Astrocyte (in vitro differentiated cells and primary cell): ENCODE results near the gene KCNC1. TPM values are rescaled to one million over a fixed set of nuclear protein-coding genes. Genes with fewer than 3 reads are reported as not detected.

Experiments used
- DNase-seq: peaks from one replicate; pipeline ENCODE4 v3.0.0-alpha.2; 2010; ENCODE audit warnings: low read depth
- FAIRE-seq: peaks from 2 replicates; lab custom pipeline; 2011; peaks lifted over from hg19 to GRCh38; lab: Jason Lieb, UNC
- H2AFZ ChIP-seq: 2 replicates; pipeline ENCODE4 v1.6.0; 2012; ENCODE audit warnings: low read depth, low read length, inconsistent platforms
- H3K27ac ChIP-seq: 2 replicates; pipeline ENCODE4 v1.5.1; 2011; ENCODE audit warnings: low read depth, low read length, inconsistent platforms
- H3K27me3 ChIP-seq: 2 replicates; pipeline ENCODE4 v1.6.0; 2011; ENCODE audit warnings: low read length, inconsistent platforms; ENCODE audit not compliant: insufficient read depth
- H3K36me3 ChIP-seq: 2 replicates; pipeline ENCODE4 v1.5.1; 2011; ENCODE audit warnings: low read length, inconsistent platforms; ENCODE audit not compliant: insufficient read depth
- H3K4me1 ChIP-seq: 2 replicates; pipeline ENCODE4 v1.5.1; 2011; ENCODE audit warnings: low read length, inconsistent platforms; ENCODE audit not compliant: insufficient read depth
- H3K4me2 ChIP-seq: 2 replicates; pipeline ENCODE4 v1.6.0; 2012; ENCODE audit warnings: low read length, inconsistent platforms
- H3K4me3 ChIP-seq: 2 replicates; pipeline ENCODE4 v1.5.1; 2011; ENCODE audit warnings: low read depth, mild to moderate bottlenecking, low read length, inconsistent platforms; ENCODE audit not compliant: insufficient read depth
- H3K79me2 ChIP-seq: 2 replicates; pipeline ENCODE4 v1.6.0; 2012; ENCODE audit warnings: mild to moderate bottlenecking, low read length, inconsistent platforms; ENCODE audit not compliant: insufficient read depth
- H3K9ac ChIP-seq: 2 replicates; pipeline ENCODE4 v1.6.0; 2012; ENCODE audit warnings: mild to moderate bottlenecking, low read length, inconsistent platforms
- H3K9me3 ChIP-seq: 2 replicates; pipeline ENCODE4 v1.5.1; 2012; ENCODE audit warnings: low read depth, mild to moderate bottlenecking, low read length, inconsistent platforms; ENCODE audit not compliant: insufficient read depth
- H4K20me1 ChIP-seq: 2 replicates; pipeline ENCODE4 v1.6.0; 2012; ENCODE audit warnings: low read length, inconsistent platforms; ENCODE audit not compliant: insufficient read depth
- H3K27ac Mint-ChIP-seq: one replicate; pipeline ENCODE4 v1.8.0; 2021; ENCODE audit warnings: mild to moderate bottlenecking, mixed read lengths; ENCODE audit not compliant: unreplicated experiment
- H3K27me3 Mint-ChIP-seq: one replicate; pipeline ENCODE4 v1.8.0; 2021; ENCODE audit warnings: low read depth, mixed read lengths; ENCODE audit not compliant: unreplicated experiment
- H3K36me3 Mint-ChIP-seq: one replicate; pipeline ENCODE4 v1.8.0; 2021; ENCODE audit warnings: low read depth, mixed read lengths; ENCODE audit not compliant: unreplicated experiment
- H3K4me1 Mint-ChIP-seq: one replicate; pipeline ENCODE4 v1.8.0; 2021; ENCODE audit warnings: low read depth, mixed read lengths; ENCODE audit not compliant: unreplicated experiment
- H3K4me3 Mint-ChIP-seq: one replicate; pipeline ENCODE4 v1.8.0; 2021; ENCODE audit warnings: mild to moderate bottlenecking, moderate library complexity, mixed read lengths; ENCODE audit not compliant: unreplicated experiment
- H3K9me3 Mint-ChIP-seq: one replicate; pipeline ENCODE4 v1.8.0; 2021; ENCODE audit warnings: mild to moderate bottlenecking, mixed read lengths; ENCODE audit not compliant: unreplicated experiment
- EZH2 ChIP-seq: IDR thresholded peaks from 2 replicates; pipeline ENCODE4 v1.6.1; 2012; ENCODE audit warnings: mild to moderate bottlenecking, low read length, inconsistent platforms; ENCODE audit not compliant: insufficient read depth
- total RNA-seq: library from RNA; stranded (reverse); gene quantifications from 2 replicates; pipeline ENCODE4 v1.2.1, GENCODE V29; 2021
- TF ChIP-seq, protein P1 (sequence below): IDR thresholded peaks from 2 replicates; pipeline ENCODE4 v1.5.1; 2011; ENCODE audit warnings: low read depth, mild to moderate bottlenecking, inconsistent platforms, low read length, moderate library complexity; ENCODE audit not compliant: insufficient read depth

KCNC1 gene
- total RNA-seq, 1 donor from 2014 or later = 0.05 TPM

DNA sequence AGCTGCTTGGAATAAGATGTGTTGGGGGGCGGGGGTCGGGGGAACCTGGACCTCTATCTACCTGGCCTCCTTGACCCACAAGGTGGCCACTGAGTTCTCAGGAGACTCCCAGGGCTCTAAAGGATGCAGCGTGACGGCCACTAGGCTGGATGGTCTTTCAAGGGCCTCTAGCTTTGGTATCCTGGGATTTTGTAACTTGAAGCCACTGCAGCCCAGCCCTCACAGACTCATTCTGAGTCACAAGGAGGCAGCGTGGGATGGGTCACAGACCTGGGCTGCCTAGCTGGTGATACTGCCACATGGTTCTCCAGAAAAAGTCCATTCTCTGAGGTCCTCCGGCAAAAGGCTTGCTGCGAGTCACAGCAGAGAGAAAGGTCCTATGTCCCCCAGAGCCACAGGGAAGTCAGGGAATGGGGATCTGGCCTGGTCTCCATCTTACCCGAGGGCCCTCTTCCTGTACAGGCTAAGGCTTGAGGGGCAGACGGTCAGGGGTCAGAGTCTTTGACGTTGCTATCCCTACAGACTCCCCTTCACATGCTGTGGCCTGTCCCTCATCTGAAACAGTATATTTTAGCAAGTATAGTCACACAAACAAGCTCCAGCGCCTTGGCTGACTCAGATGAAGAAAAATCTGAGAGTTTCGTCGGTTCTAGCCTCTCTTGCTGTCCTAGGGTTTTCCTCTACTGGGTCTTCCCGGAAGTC lies 52.4 kb downstream of the KCNC1 start:
- TF ChIP-seq, protein P1, sequence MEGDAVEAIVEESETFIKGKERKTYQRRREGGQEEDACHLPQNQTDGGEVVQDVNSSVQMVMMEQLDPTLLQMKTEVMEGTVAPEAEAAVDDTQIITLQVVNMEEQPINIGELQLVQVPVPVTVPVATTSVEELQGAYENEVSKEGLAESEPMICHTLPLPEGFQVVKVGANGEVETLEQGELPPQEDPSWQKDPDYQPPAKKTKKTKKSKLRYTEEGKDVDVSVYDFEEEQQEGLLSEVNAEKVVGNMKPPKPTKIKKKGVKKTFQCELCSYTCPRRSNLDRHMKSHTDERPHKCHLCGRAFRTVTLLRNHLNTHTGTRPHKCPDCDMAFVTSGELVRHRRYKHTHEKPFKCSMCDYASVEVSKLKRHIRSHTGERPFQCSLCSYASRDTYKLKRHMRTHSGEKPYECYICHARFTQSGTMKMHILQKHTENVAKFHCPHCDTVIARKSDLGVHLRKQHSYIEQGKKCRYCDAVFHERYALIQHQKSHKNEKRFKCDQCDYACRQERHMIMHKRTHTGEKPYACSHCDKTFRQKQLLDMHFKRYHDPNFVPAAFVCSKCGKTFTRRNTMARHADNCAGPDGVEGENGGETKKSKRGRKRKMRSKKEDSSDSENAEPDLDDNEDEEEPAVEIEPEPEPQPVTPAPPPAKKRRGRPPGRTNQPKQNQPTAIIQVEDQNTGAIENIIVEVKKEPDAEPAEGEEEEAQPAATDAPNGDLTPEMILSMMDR = no peak
- no peak for TF ChIP-seq EZH2
- peak overlapping the region; percentile 89 for H3K27ac ChIP-seq
- Mint-ChIP-seq H3K27me3 (peaks cover 3% of the 10 kb centered on the region), H3K27ac (no peak overlapping the region), H3K9me3 (peaks cover 2% of the 10 kb centered on the region), H3K36me3 (peaks cover 2% of the 10 kb centered on the region), H3K4me1 (peaks cover 7% of the 10 kb centered on the region), H3K4me3 (peak overlapping the region; percentile 23)
- H3K79me2 ChIP-seq = no peaks in the 10 kb centered on the region
- H4K20me1 ChIP-seq = no peaks in the 10 kb centered on the region
- H3K4me1 ChIP-seq = peaks cover 14% of the 10 kb centered on the region
- peak; percentile 87 for DNase-seq
- no peaks in the 10 kb centered on the region for H3K36me3 ChIP-seq
- peak overlapping the region; percentile 62 for H3K4me2 ChIP-seq
- peak overlapping the region; percentile 59 for H3K9ac ChIP-seq
- H3K27me3 ChIP-seq = no peaks in the 10 kb centered on the region
- peak overlapping the region; percentile 49 for H2AFZ ChIP-seq
- peak; percentile 59 for FAIRE-seq
- H3K4me3 ChIP-seq = no peak overlapping the region
- no peaks in the 10 kb centered on the region for H3K9me3 ChIP-seq

DNA sequence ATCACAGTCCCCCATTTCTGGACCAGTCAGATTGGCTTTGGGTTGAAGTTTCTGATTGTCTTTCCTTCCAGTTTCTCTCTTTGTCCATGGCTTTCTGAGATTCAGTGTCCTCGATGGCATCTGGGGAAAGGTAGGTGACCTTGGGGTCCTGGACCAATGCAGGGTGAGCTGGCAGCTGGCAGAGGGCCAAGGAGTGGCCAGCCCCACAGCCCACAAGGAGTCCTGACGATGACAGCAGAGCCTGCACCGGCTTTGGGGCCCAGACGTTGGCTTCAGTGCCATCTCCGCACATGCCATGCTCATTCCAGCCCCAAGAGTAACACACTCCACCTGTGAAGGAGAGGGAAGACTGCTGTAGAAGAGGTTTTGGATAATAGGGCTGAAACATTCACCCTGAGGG lies 53.5 kb downstream of the KCNC1 start:
- Histone ChIP-seq H3K4me1 (peaks cover 14% of the 10 kb centered on the region), H3K79me2 (no peaks in the 10 kb centered on the region), H2AFZ (no peak overlapping the region), H3K9ac (no peak overlapping the region), H4K20me1 (no peaks in the 10 kb centered on the region), H3K4me3 (no peak overlapping the region), H3K27ac (no peak overlapping the region), H3K9me3 (no peaks in the 10 kb centered on the region), H3K27me3 (no peaks in the 10 kb centered on the region), H3K36me3 (no peaks in the 10 kb centered on the region), H3K4me2 (no peak overlapping the region)
- H3K36me3 Mint-ChIP-seq = peaks cover 2% of the 10 kb centered on the region
- peaks cover 2% of the 10 kb centered on the region for H3K9me3 Mint-ChIP-seq
- peaks cover 7% of the 10 kb centered on the region for H3K4me1 Mint-ChIP-seq
- no peak overlapping the region for H3K27ac Mint-ChIP-seq
- H3K27me3 Mint-ChIP-seq = peaks cover 3% of the 10 kb centered on the region
- no peak overlapping the region for H3K4me3 Mint-ChIP-seq
- FAIRE-seq = no peak
- no peak for TF ChIP-seq EZH2
- TF ChIP-seq, protein P1 = no peak
- DNase-seq = no peak

DNA sequence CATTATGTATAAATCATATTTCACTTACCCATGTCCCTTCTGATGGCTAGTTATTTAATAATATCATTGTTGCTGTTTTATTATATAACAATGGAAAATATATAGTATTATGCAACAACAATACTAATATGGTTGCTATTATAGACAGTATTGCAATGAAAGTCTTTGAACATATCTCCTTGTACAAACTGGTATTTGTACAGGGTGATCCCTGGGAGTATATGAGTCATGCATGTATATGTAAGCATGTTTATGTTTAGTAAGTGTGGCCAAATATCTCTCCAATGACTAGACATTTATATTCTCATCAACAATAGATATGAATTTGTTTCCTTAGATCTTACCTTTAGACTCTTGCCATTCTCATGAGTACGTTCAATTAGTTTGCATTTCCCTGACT lies 55.9 kb downstream of the KCNC1 start:
- Histone ChIP-seq H3K9me3 (no peaks in the 10 kb centered on the region), H3K4me1 (peaks cover 14% of the 10 kb centered on the region), H3K4me2 (peak overlapping the region; percentile 32), H2AFZ (no peak overlapping the region), H3K4me3 (no peak overlapping the region), H4K20me1 (no peaks in the 10 kb centered on the region), H3K36me3 (no peaks in the 10 kb centered on the region), H3K27me3 (no peaks in the 10 kb centered on the region), H3K9ac (no peak overlapping the region), H3K27ac (peak overlapping the region; percentile 10), H3K79me2 (no peaks in the 10 kb centered on the region)
- Mint-ChIP-seq H3K9me3 (peaks cover 2% of the 10 kb centered on the region), H3K36me3 (peaks cover 2% of the 10 kb centered on the region), H3K27ac (no peak overlapping the region), H3K4me1 (peaks cover 7% of the 10 kb centered on the region), H3K4me3 (no peak overlapping the region), H3K27me3 (peaks cover 3% of the 10 kb centered on the region)
- DNase-seq (peak; percentile 61), FAIRE-seq (no peak)
- TF ChIP-seq, protein P1 = no peak
- TF ChIP-seq EZH2 = no peak
